HG02763 (cell line): ENCODE results near the gene PITX2.
A peak's percentile ranks its signal among the peaks of the same experiment; 100 is the strongest.

Experiments
- ATAC-seq: cut with Tn5 transposase; IDR thresholded peaks from one replicate; pipeline ENCODE4 v1.9.1; 2021; ENCODE audit warnings: mild to moderate bottlenecking, moderate library complexity; ENCODE audit not compliant: unreplicated experiment

PITX2 gene

DNA sequence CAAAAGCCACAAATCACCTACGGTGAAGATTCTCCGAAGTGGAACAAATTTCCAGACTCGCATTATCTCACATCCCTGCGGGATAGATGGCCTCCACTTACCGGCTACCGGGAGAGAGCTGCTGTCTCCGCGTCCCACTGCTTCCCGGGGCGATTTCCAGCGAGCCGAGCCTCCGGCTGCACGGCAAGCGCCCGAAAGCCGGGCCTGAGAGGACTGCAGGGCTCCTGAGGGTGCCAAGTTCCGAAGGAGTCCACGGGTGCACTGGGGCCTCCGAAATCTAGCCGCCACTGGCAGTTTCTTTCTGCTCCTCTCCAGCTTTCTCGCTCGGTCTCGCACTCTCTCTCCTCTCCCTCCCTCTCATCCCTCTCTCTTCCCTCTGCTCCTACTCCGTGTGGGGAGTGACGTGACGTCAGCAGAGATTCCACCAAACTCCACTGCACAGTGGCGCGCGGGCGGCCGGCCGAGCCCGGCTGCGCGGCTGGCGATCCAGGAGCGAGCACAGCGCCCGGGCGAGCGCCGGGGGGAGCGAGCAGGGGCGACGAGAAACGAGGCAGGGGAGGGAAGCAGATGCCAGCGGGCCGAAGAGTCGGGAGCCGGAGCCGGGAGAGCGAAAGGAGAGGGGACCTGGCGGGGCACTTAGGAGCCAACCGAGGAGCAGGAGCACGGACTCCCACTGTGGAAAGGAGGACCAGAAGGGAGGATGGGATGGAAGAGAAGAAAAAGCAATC lies 14.0 kb upstream of the PITX2 start:
- ATAC-seq, result no peak

DNA sequence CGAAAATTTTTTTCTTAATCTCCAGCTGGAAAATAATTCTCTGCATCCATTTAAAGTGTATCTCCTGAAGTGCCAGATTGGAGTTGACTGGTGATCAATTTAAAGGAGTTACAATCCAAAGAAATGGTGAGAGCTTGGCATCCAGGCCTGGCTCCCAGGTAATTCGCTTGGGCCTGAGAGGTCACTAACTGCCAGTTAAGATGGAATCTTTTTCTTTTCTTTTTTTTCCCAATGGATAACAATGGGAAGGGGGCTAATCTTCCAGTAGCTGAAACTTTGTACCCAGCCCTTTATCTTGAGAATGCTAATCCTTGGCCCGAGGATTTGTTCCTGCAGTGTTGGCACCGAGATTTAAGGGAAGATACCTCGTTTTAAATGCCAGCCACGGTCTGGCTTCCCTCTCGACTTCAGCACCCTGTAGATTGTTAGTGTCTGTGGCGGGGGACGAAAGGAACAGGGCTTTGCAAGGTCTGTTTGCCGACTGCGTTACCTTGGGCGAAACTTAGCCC lies 13.3 kb upstream of the PITX2 start:
- ATAC-seq, result no peak

DNA sequence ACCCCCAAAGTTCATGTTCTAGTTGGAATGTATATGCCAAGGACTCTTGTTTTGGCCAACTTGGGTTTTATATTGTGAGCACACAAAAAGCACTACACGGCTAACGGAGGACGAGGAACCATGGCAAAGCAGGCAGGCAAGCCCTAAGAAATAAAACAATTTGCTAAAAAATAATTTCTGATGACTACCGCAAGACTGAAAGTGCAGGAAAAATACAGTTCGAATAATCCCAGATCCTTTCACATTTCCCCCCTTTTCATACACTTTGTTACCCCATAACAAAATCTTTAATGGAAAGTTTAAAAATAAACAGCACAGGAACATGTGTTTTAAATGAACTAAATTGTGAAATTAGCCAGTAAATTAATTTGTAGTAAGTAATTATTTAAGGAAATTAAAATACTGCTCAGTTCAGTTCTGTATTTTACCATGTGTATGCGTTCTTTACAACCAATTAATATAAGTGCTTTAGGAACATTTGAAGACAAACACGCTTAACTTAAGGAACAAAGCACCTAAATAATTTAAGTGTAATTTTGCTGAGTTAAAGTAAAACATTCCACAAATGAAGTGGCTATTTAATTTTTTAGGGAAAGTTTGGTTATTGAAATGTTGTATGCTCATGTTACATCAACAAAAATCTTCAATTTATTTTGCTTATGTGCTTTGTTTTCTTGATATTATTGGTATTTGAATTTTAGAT lies 12.4 kb upstream of the PITX2 start:
- ATAC-seq, result no peak

DNA sequence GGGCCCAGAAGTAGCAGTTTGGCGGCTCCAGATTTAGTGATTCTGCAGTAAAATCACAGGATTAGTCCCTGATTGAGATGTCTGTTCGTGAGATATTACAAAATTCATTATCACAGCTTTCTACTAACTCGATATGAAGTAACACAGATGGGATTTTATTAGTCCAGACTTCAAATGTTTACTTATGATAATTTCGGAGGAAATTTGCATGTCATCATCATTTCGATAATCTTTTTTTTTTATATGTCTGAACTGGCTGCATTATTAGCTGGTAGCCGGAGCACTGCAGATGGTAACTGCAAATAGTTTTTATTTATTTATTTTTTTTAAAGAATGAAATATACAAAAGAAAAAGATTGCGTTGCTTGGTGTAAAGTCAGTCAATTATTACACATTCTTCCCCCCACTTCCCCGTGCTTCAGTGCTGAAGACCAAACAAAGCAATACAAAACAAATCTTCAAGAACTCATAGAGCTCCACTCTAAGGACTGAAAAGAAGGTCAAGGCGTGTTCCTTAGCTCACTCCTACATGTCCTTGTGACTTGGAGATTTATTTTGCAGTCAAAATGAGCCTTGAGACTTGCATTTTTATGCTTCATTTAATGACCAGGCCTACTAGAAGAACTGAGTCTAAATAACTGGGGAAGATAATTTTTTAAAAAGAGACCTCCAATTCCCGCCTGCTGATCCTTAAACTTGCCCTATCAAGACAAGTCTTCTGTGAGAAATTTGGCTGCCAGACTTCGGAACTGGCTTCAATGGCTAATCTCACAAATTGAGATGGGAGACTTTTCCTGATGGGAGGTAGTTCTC lies 11.7 kb upstream of the PITX2 start:
- no peak for ATAC-seq

DNA sequence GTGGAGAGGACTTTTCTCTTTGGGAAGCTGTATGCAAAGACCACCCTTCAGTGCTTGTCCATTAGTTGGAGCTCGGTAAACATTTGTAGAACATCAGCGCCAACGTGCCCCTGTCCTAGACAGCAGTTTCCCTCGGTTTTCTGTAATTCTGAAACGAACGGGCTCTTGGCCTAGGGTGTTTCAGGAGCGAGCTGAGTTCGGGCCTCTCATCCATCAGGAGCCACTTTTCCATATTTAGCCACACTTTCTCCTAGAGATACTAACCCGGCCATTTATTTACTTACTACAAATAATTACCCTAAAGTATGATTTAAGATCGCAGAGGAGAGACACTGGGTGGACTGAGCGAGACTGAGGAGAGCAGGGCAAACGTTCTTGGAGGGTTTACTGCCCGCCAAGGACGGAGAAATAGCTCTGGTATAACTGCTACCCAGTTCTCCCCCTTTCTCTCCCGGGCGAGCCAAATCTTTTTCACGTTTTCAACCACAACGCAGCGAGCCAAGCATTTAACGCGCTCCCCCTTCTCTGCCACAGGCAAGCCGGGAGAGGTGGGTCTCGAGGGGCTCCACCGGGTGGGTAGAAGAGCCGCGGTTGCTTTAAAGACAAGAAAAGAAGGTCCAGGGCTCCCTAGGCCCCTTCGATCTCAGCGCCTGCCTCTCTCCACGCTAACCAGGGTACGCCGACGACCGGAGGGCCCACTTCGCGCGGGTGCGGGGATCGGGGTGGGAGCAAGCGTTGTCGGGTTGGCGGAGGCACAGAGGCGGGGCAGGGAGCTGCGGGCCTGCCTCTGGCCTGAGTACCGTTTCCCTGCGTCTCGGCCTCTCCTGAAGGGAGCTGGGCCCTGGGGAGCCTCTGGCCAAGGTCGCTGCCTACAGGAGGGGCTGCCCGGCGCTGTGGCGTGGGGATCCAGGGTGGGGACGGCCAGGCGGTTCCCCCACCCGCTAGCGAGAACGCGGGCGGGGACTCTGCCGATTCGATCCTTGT lies 10.8 kb upstream of the PITX2 start:
- no peak for ATAC-seq

DNA sequence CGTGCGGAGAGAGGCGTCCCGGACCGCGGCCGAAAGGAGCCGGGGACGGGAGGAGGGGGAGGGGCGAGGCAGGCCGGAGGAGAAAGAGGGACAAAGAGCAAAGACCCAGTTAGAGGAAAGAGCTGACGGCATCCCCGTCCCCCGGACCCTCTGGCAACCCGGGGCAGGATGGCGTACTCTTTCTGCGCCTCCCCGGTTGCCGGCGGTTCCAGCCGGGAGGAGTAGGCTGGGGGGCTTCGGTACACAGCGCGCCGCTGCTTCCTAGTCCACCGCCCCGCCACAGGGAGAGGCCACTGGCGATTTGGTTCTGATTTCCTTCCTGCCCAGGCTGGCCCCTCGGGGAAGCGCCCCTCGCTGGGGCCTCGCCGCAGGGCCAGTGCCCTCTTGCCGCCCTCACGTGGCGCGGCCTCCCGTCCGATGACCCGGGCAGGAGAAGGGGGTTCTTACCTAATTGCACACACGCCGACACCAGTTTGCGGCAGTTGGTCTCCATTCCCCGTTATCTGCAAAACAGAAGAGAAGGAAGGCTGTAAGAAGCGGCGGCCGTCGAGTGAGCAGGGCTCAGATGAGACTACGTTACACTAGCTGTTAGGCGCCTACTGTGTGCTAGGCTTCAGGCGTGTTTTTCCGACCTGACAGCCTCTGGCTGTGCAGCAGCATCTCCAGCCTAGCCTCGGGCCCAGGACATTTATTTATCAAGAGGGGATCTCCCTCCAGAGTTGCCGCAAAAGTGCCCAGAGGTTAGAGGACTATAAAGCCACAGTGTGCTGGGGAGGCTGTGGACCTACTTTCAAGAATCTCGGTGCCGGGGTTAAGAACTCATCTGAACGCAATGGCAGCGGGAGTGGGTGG lies 9.9 kb upstream of the PITX2 start:
- no peak for ATAC-seq

DNA sequence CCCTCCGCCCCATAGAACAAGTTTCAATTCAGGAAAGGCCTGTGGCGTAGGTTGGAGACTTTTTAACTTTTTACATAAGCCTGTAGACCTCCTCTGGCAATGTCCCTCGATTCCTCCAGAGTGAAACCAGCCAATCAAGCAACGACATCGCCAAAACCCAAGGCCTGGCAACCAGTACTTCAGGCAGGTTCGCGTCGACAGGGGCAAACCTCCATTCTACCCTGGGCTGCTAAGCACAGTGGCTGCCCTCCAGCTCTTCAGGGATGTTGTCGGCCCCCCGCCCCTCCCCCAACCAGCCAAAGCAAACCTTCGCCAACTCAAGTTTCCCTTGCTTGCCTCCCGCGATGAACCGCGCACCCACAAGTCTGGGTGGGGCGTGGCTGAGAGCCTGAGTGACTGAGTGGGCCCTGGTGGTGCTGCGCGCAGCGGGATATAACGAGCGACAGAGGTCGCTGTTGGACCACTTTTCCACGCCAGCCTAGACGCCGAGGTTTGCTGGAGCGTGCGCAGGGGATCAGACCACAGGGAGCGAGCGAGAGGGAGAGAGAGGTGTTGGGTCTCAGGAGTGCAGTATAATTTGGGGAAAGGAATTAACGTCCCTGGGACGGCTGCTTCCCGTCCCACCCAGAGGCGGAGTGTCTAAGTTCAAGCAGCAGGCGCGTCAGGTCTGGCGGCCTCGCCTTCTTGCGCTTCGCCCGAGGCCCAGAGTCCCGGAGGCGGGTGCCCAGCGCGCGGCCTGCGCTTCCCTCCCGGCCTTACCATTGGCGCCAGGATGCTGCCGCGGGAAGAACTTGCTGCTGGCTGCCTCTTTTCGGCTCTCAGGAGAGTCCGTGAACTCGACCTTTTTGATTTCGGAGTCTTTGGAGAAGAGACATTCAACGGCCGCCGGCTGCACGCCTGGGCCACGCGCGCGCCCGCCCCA lies 9.0 kb upstream of the PITX2 start:
- peak; percentile 99 for ATAC-seq

DNA sequence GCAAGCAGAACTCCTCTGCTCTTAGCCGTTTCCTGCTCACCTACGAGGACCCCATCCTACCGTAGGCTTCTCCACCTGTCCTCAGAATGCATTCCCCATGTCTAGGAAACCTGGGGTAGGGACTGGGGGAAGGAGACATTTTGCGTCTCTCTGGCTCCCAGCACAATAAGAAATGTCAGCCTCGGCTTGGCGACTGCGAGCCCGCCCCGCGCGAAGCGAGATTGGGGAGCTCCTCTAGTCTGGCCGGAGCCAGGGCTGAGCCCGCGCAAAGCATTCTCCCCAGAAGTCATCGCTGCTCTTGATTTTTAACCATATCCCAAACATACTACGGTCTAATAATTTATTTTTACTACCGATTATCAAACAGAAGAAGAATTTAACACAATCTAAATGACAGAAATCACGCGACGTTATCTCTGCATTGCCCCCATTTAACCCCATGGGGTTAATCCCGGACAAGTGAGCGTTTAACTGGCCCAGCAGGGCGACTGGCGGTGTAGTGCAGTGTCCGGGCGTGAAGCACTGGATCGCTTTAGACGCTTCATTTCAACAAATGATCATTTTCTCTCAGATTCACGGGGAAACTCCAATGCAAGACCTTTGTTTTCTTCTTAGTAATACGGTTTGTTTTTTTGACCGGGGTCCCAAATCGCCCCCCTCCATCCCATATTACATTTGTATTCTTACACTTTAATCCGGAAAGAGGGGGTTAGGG lies 8.0 kb upstream of the PITX2 start:
- no peak for ATAC-seq

DNA sequence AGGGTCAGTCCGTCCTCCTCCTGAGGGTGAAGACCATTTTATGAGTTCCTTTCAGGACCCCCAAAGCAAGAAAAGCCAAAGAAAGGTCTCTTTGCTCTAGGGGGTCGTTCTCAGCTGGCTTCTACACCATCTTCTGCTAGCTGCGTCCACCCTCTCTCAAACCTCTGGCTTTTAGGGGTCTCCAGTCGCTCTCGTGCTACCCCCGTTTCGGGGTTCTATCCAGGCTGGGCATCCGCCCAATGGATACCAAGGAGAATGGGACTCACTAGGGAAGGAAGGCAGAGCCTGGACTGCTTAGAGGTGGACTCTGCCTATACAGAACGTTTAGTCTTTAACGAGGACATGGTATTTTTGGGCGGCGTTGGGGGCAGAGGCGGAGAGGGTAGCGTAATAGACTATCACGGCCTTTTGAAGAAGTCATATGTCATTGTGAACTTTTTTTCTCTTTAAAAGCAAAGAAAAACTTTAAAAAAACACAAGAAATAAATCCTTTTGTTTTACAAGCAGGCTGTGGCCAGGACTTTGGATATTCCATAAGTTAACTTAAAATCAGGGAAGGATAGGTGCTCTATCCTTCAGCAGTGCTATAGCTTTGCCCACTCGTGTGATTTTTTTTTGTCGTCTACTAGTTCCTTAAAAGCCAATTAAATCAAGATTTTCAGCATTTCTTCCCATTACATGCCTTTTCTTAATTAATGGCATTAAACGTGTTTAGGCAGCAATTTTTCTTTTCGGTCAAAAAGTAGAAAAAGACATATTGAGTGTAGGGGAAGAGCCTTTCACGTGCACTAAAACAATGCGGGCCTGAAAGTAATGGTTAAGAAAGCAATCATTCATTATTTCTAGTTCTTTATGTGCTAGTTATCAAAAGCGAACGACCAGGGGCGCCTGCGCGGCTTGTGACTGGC lies 7.2 kb upstream of the PITX2 start:
- no peak for ATAC-seq

DNA sequence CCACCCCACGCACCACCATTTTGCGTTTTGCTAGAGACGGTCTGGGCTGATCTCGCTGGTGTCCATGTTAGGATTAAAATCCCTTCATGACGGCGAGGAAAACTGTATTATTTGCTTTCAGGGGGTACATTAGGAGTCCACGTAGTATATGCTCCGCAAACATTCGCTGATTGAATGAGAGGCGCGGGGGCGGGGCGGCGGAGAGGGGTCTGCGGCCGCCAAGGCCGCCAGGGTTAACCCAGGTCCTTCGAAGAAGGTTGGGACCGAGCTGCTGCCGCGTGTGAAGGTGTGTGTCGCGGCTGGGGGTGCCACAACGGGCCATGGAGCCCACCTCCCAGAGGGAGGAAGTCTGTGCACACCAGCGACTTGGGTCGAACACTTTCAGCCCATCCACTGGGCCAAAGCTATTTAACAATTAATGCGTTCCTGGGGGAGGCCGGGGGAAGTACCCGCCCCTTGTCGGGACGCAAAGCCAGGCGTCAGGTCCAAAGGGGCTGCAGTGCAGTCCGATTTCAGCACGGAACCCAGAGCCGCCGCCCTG lies 6.4 kb upstream of the PITX2 start:
- ATAC-seq, result no peak

DNA sequence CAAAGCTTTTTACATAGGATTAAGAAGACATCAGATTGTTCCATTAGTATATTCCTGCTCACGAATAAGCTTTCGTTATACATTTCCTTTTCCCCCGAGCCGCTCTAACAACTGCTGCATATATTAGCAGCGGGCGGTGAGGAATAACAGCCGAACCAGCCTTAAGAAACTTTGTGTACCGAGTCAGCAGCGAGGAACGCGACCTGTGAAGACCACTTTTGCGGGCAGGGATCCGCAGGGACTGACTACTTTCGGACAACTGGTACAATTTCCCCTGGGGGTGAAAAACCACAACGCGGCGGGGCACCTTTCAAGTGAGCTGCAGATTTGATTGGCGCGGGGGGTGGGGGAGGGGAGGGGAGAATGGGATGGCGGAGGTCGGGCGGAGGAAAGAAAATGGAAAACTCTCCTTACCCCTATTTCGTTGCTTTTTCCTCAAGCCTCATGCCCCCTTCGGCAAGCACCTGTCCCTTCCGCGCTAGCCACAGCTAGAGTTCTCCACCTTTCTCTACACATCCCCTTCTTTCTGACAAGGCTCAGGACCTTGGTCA lies 5.9 kb upstream of the PITX2 start:
- no peak for ATAC-seq

DNA sequence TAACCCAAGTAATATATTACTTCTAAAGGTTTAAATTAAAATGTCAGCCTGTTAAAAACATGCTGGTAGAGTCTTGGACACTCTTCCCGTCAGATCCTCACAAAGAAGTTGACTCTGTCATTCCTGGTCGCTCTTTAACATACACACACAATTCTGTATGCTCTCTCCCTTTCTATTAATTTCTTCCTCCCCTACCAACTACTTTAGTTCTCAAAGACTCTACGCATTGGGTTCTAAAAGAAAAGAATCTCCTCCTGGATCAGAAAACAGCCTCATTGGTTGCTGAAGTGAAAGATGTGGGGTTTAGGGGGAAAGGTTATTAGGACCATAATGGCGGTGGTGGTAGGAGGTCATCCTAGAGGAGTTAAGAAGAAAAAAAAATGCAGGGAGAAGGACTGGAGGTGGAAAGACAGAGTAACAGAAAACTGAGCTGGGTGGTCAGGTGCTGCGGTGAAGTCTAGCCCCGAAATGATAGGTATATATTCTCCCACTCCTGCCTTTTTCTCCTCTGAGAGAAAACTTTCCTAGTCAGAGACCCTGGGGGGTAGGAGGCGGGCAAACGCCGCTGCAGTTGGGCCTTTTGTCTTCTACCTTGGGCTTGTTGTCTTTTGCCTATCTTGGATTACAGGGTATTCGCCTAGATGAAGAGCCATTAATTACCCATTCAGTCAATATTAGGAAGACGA lies 5.2 kb upstream of the PITX2 start:
- ATAC-seq, result no peak

DNA sequence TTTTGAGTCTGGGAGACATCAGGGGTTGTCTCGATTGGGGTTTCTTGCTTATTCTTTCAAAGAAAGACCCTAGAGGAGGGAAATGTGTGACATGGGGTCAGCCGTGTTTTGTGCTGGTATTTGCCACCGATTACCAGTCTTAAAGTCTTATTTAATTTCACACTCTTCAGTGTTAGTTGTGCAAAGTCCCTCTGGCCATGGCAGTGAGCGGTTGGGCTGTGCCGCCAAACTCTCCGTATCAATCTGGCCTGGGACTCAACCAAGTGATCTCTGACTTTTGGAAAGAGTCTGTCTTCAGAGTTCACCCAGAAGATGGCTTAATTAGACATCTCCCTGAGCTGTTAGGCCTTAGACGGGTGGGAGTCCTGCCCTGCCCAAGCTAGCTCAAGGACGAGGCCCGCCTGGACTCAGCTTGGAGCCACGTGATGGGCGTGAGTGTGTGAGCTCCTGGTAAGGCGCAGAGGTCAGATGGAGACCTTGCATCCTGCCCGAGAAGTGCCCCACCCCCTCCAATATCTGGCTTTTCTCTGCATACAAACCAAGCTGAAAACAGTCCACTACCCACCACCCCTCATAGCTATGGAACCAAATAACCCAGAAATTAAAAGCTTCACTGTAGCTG lies 3.8 kb upstream of the PITX2 start:
- ATAC-seq, result no peak

DNA sequence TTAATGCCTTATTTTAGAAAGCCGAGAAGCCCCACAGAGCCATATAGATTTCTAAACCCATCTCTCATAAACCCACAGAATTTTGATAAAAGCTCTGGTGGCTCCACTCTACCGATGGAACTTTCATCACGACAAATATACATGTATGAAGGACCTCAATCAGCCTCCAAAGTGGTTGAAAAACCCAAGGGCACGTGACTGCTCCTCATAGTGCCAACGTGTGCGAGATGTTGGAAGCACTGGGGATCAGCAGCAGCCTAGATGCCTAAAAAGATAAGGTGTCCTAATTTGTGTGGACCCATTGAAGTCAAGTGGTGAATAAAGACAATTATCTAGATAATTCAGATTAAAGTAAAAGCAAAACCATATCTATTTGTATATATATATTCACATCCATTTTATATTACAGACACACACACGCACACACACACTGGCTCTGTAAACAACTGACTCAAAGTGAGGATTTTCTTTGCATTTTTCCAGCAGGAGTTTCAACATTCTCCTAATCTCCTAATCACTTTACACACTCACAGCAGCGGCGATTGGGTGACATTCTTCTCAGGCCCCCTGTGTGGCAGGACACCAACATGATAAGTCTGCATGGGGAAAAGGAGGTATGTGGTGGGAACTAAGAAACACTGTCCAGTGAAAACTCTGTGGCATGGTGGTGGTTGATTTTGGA lies 2.8 kb upstream of the PITX2 start:
- ATAC-seq, result no peak
